NCI-H345 (cell line): ENCODE data around the gene MTG1.
"Not testable (repeated sequence)": the region's sequence is repeated elsewhere in the genome, so short reads cannot be mapped to it uniquely, and the experiment has no call there.

Source experiments
- DNase-seq: peaks from one replicate; lab custom pipeline; 2025; lab: John Stamatoyannopoulos, UW

Gene MTG1

GRCh38 chr10:133378251-133379096 is 15.5 kb upstream of the MTG1 start:
- DNase-seq: peak; percentile 43

GRCh38 chr10:133379152-133379800 is 14.7 kb upstream of the MTG1 start, which contains the start of gene PAOX:
Gene PAOX (plus strand): TSS chr10:133379262. CDS start chr10:133379317, 55 bp downstream.
- DNase-seq: peak; percentile 19

GRCh38 chr10:133379801-133380666 is 13.9 kb upstream of the MTG1 start:
- no peak for DNase-seq

GRCh38 chr10:133381036-133381435 is 12.9 kb upstream of the MTG1 start:
- DNase-seq: no peak

GRCh38 chr10:133383551-133383950 is 10.4 kb upstream of the MTG1 start:
- DNase-seq: no peak

- DNase-seq: no peak
Measured at GRCh38 chr10:133384071-133384470, 9.9 kb upstream of the MTG1 start.

GRCh38 chr10:133385214-133385613 is 8.7 kb upstream of the MTG1 start:
- no peak for DNase-seq

GRCh38 chr10:133386951-133387350 is 7.0 kb upstream of the MTG1 start:
- DNase-seq: not testable (repeated sequence)

- no peak for DNase-seq
Measured at GRCh38 chr10:133388236-133388972, 5.6 kb upstream of the MTG1 start.

GRCh38 chr10:133388973-133389818 is 4.8 kb upstream of the MTG1 start:
- no peak for DNase-seq

- DNase-seq: no peak
Measured at GRCh38 chr10:133390597-133391248, 3.2 kb upstream of the MTG1 start.

GRCh38 chr10:133391249-133391635 is 2.7 kb upstream of the MTG1 start:
- no peak for DNase-seq

GRCh38 chr10:133391761-133392518 is 2.0 kb upstream of the MTG1 start:
- no peak for DNase-seq

- DNase-seq: no peak
Measured at GRCh38 chr10:133393401-133394063, 425 bp upstream of the MTG1 start.

GRCh38 chr10:133394801-133395221 is 854 bp downstream of the MTG1 start:
- no peak for DNase-seq

GRCh38 chr10:133396035-133396624 is 2.2 kb downstream of the MTG1 start:
- no peak for DNase-seq

- DNase-seq: no peak
Measured at GRCh38 chr10:133397938-133398337, 4.0 kb downstream of the MTG1 start.

GRCh38 chr10:133399123-133399601 is 5.2 kb downstream of the MTG1 start:
- DNase-seq: no peak
